Central memory CD8-positive, alpha-beta T cell (primary cell): ENCODE data around the gene WDR59.

Experiments used
- ATAC-seq: fragments of 150-1000 bp; cut with Tn5 transposase; replicated peaks from 2 replicates; pipeline ENCODE4 v1.10.0; 2022; ENCODE audit warnings: mild to moderate bottlenecking, moderate FRiP score, moderate number of reproducible peaks; ENCODE audit not compliant: poor library complexity, severe bottlenecking; ENCODE audit errors: extremely low read depth
- DNase-seq, 2 donors: peaks; one replicate each; pipeline ENCODE4 v3.0.0; 2021; ENCODE audit warnings: low spot score in 2 of 2
- H3K27ac Mint-ChIP-seq: one replicate; pipeline ENCODE4 v1.8.0; 2022; ENCODE audit warnings: low read depth, mild to moderate bottlenecking, moderate library complexity, mixed read lengths
- H3K27me3 Mint-ChIP-seq: one replicate; pipeline ENCODE4 v1.8.0; 2022; ENCODE audit warnings: mixed read lengths
- H3K36me3 Mint-ChIP-seq: one replicate; pipeline ENCODE4 v1.8.0; 2022; ENCODE audit warnings: mild to moderate bottlenecking, moderate library complexity, mixed read lengths; ENCODE audit not compliant: insufficient read depth
- H3K4me1 Mint-ChIP-seq: one replicate; pipeline ENCODE4 v1.8.0; 2022; ENCODE audit warnings: mixed read lengths
- H3K4me3 Mint-ChIP-seq: one replicate; pipeline ENCODE4 v1.8.0; 2022; ENCODE audit warnings: mild to moderate bottlenecking, moderate library complexity, mixed read lengths
- H3K9me3 Mint-ChIP-seq: one replicate; pipeline ENCODE4 v1.8.0; 2022; ENCODE audit warnings: mixed read lengths

The WDR59 gene

DNA sequence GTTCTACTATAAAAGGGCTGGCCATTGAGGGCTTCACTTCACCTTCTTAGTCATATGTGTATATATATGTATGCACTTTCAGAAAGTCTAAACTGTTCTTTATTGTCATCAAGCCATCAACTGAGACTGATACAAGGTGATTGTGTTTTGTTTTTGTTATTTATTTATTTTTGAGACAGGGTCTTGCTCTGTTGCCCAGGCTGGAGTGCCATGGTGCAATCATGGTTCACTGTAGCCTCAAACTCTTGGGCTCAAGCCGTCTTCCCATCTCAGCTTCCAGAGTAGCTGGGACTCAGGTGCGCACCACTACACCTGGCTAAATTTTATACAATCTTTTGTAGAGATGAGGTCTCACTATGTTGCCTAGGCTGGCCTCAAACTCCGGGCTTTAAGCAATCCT is 19.5 kb upstream of the WDR59 start:
- H3K4me1 Mint-ChIP-seq: peaks cover 15% of the 10 kb centered on the region
- H3K27me3 Mint-ChIP-seq: no peaks in the 10 kb centered on the region

DNA sequence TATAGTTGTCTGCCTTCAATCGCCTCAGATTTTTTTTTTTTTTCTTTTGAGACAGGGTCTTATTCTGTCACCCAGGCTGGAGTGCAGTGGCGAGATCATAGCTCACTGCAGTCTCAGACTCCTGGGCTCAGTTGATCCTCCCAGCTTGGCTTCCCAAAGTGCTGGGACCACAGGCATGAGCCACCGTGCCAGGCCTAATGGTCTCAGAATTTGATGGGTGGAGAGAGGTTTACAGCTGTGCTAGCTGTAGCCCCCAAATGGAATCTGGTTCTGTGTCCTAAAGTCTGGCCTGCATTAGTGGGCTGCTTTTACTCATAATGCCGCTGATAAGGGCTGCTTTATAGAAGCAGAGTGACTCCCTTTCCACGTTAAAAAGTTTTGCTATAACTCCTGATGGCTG is 19.0 kb upstream of the WDR59 start:
- H3K27me3 Mint-ChIP-seq: no peaks in the 10 kb centered on the region
- DNase-seq (no peak), ATAC-seq (no peak)
- peaks cover 15% of the 10 kb centered on the region for H3K4me1 Mint-ChIP-seq
- no peak overlapping the region for H3K27ac Mint-ChIP-seq
- H3K4me3 Mint-ChIP-seq: no peak overlapping the region
- no peaks in the 10 kb centered on the region for H3K9me3 Mint-ChIP-seq
- no peaks in the 10 kb centered on the region for H3K36me3 Mint-ChIP-seq

More for the DNA sequence above, 19.5 kb upstream of the WDR59 start:
- no peaks in the 10 kb centered on the region for H3K36me3 Mint-ChIP-seq
- H3K27ac Mint-ChIP-seq: no peak overlapping the region
- no peaks in the 10 kb centered on the region for H3K9me3 Mint-ChIP-seq
- ATAC-seq: no peak
- no peak overlapping the region for H3K4me3 Mint-ChIP-seq
- no peak for DNase-seq

DNA sequence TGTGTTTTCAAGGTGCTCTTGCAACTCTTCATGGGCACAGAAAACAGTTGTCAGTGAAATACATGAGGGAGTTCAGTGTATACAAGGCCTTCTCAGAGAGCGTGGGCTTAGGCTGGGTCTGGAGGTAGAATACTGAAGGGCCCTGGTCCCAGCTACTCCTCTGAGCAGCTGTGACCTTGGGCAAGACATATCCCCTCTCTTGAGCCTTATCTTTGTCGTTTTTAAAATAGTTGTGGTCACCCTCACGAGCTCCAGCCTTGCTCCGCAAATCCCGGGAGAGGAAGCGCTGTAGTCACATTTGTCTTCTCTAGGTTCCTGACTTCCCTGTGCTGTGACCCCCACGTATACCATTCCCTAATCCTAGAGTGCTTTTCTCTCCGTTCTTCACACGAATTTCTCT is 17.6 kb upstream of the WDR59 start:
- DNase-seq: no peak
- Mint-ChIP-seq H3K4me3 (no peak overlapping the region), H3K4me1 (peaks cover 19% of the 10 kb centered on the region), H3K27ac (no peak overlapping the region), H3K27me3 (no peaks in the 10 kb centered on the region), H3K36me3 (peaks cover 7% of the 10 kb centered on the region), H3K9me3 (no peaks in the 10 kb centered on the region)
- no peak for ATAC-seq

DNA sequence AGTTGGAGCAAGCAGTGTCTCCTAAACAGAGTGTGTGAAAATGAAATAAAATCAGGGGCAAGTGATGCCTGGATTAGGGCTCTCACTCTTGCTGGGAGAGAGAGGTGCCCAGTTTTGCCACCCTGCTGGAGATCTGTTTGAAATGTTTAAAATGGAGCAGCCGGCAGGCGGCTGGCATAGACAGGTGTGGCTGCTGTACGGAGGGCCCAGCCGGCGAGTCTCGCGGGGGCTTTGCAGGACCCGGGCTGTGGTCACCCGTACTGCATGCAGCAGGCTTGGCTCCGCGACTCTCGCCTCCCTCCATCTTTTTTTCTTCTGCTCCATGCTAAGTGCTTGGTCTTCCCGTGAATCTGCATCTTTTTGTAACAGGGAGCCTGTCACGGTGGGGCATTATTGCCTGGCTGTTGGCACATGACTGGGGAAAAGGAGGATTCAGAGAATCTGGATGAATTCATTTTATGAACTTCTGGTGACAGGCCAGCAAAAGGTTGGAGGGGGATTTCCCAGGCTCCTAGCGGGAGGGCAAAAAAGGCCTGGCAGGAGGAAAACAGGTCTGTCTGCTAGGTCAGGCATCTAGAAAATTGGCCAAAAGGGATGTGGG is 15.7 kb upstream of the WDR59 start:
- Mint-ChIP-seq H3K27ac (no peak overlapping the region), H3K9me3 (no peaks in the 10 kb centered on the region), H3K36me3 (peaks cover 7% of the 10 kb centered on the region), H3K4me1 (peaks cover 19% of the 10 kb centered on the region), H3K27me3 (no peaks in the 10 kb centered on the region), H3K4me3 (peak overlapping the region; percentile 79)
- ATAC-seq (no peak), DNase-seq (no peak)

DNA sequence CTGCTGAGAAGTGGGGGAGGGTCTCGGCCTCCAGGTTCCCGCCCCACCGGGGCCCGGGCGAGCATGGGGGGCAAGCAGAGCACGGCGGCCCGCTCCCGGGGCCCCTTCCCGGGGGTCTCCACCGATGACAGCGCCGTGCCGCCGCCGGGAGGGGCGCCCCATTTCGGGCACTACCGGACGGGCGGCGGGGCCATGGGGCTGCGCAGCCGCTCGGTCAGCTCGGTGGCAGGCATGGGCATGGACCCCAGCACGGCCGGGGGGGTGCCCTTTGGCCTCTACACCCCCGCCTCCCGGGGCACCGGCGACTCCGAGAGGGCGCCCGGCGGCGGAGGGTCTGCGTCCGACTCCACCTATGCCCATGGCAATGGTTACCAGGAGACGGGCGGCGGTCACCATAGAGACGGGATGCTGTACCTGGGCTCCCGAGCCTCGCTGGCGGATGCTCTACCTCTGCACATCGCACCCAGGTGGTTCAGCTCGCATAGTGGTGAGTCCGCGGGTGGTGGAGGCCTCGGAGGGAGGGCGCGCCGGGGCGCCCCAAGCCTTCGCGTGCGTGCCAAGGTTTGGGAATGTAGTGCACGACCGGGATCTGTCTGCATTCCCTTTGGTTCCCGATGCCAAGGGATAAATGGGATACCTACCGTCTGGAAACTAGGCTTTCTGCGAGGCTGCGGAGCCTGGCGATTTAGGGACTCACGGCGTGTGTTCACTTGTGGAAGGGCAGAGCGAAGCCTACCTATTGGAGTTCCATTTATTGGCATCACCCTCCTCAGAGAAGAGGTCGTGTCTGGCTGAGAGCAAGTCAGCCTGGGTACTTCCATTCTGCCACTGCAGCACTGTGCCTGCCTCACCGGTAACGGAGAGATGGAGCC is 14.9 kb upstream of the WDR59 start:
- DNase-seq (peak; percentile 42 to 46), ATAC-seq (peak; percentile 65)
- Mint-ChIP-seq H3K9me3 (no peaks in the 10 kb centered on the region), H3K4me1 (peaks cover 19% of the 10 kb centered on the region), H3K27ac (peak overlapping the region; percentile 38), H3K27me3 (no peaks in the 10 kb centered on the region), H3K4me3 (peak overlapping the region; percentile 79), H3K36me3 (peaks cover 7% of the 10 kb centered on the region)

DNA sequence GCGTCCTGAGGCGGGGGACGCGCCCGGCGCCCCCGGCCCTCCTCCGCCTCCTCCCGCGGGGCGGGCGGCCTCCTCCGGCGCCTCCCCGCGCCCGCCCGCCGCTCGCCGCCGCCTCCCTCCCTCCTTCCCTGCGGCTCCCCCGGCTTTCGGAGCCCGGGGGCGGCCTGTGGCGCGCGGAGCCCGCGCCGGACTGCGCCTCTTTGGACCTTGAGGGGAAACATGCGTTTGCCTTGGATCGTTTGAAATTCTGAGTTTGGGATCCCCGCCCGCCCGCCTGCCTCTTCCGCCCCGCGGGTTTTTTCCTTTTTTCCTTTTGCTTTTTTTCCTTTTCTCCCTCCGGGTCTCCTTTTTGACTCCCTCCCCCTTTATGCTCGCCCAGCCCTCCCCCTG is 14.3 kb upstream of the WDR59 start:
- no peak for DNase-seq
- Mint-ChIP-seq H3K36me3 (peaks cover 7% of the 10 kb centered on the region), H3K27me3 (no peaks in the 10 kb centered on the region), H3K4me1 (peaks cover 19% of the 10 kb centered on the region), H3K4me3 (peak overlapping the region; percentile 79), H3K27ac (no peak overlapping the region), H3K9me3 (no peaks in the 10 kb centered on the region)
- peak; percentile 45 for ATAC-seq

DNA sequence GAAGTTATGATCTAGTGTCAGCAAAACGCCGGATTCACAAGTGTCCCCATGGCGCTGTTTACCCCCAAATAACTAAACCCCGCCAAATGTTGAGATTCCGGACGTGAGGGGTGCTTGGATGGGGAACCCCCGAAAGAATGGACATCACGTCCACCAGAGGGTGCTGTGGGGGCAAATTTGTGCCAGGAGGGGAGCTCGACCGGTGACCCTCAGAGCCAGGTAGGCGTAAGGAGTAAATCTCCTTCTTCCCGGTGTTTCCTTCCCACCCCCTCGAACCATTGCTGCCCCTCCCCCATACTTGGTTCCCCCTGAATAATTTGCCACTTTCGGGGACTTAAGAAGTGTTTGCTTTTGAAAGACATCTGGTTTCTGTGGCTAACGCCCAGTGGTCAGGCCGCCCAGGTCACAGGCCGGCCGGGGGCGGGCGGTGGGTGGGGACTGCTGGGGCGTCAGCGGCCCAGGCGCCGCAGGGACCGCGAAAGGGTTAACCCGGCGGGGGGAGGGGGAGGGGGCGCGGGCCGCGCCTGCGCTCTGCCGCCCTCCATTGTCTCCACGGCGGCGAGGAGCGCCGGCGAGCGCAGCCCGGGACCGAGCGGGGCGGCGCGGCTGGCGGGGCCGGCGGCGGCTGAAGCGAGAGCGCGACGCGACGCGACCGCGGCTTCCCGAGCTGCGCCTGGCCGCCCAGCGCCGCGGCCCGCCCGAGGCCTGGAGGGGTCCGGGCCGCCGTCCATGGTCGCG is 13.7 kb upstream of the WDR59 start, which contains the start of gene ZNRF1:
TSS of gene ZNRF1 (plus strand) at position 544 of the 738 bp plus-strand sequence. CDS start 648 bp downstream, outside the sequence.
- H3K27ac Mint-ChIP-seq: peak within 1 kb of the TSS; percentile 46
- DNase-seq: peak; percentile 65
- peaks cover 19% of the 10 kb centered on the region for H3K4me1 Mint-ChIP-seq
- H3K4me3 Mint-ChIP-seq: peak within 1 kb of the TSS; percentile 81
- no peaks in the 10 kb centered on the region for H3K27me3 Mint-ChIP-seq
- no peaks in the 10 kb centered on the region for H3K9me3 Mint-ChIP-seq
- peaks cover 7% of the 10 kb centered on the region for H3K36me3 Mint-ChIP-seq
- ATAC-seq: peak; percentile 76

DNA sequence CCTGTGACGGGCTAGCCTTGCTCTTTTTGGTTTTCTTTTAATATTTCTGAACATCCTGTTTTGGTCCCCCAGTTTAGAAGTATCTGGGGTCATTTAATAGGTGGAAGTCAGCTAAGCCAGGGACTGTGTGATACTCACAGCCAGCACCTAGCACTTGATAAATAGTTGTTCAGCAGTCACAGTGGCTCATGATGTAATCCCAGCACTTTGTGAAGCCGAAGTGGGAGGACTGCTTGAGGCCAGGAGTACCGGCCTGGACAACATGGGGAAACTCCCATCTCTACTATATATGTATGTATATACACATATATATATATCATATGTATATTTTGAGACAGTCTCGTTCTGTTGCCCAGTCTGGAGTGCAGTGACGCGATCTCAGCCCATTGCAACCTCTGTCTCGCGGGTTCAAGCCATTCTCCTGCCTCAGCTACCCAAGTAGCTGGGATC is 12.1 kb upstream of the WDR59 start:
- H3K27me3 Mint-ChIP-seq: no peaks in the 10 kb centered on the region
- H3K4me1 Mint-ChIP-seq: peaks cover 19% of the 10 kb centered on the region
- DNase-seq: no peak
- H3K4me3 Mint-ChIP-seq: no peak overlapping the region
- peaks cover 7% of the 10 kb centered on the region for H3K36me3 Mint-ChIP-seq
- ATAC-seq: no peak
- H3K9me3 Mint-ChIP-seq: no peaks in the 10 kb centered on the region
- H3K27ac Mint-ChIP-seq: no peak overlapping the region

DNA sequence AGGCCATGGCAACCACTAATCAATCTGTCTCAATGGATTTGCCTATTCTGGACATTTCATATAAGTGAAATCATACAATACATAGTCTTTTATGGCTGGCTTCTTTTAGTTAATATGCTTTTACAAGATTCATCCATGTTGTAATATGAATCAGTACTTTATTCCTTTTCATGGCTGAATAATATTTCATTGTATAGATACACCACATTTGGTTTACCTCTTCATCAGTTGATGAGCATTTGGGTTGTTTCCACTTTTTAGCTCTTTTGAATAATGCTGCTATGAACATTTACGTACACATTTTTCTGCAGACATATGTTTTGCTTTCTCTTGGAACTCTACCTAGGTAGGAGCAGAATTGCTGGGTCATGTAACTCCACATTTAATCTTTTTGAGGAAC is 11.1 kb upstream of the WDR59 start:
- peaks cover 7% of the 10 kb centered on the region for H3K36me3 Mint-ChIP-seq
- no peak overlapping the region for H3K4me3 Mint-ChIP-seq
- ATAC-seq (no peak), DNase-seq (no peak)
- peaks cover 16% of the 10 kb centered on the region for H3K4me1 Mint-ChIP-seq
- no peaks in the 10 kb centered on the region for H3K9me3 Mint-ChIP-seq
- no peaks in the 10 kb centered on the region for H3K27me3 Mint-ChIP-seq
- no peak overlapping the region for H3K27ac Mint-ChIP-seq

DNA sequence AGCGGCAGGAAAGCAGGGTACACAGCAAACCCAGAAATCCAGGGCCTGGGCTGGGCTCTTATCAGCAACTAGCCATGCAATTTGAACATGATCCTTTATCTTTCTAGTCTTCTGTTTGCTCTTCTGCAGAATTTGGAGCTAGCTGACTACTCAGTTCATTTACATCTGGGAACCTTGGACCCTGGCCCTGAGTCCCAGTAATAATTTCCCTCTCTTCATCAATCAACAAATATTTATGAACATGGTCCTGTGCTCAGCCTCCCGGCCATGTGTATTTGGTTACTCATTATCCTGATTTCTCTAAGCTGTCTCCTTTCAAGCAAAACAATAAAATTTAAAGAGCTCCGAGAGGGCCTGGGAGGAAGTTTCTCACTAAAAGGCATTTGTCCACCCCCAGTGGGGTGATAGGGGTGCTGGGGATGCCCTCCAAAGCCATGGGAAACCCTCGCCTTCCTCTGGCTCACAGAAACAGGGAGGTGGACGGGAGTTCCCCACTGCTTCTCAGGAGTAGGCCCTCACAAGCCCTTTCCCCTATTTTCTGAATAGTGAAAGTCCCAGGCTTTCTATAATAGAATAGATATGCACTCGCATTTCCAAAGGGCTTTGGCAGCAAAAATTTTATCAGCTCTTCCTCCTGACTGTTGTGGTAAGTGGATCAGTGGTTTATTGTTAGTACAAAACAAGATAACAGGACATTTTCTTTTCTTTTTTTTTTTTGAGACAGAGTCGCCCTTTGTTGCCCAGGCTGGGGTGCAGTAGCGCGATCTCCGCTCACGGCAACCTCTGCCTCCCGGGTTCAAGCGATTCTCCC is 6.9 kb upstream of the WDR59 start:
- DNase-seq (no peak), ATAC-seq (no peak)
- no peaks in the 10 kb centered on the region for H3K9me3 Mint-ChIP-seq
- no peaks in the 10 kb centered on the region for H3K36me3 Mint-ChIP-seq
- H3K4me1 Mint-ChIP-seq: no peaks in the 10 kb centered on the region
- no peaks in the 10 kb centered on the region for H3K27me3 Mint-ChIP-seq
- H3K27ac Mint-ChIP-seq: no peak overlapping the region
- no peak overlapping the region for H3K4me3 Mint-ChIP-seq

DNA sequence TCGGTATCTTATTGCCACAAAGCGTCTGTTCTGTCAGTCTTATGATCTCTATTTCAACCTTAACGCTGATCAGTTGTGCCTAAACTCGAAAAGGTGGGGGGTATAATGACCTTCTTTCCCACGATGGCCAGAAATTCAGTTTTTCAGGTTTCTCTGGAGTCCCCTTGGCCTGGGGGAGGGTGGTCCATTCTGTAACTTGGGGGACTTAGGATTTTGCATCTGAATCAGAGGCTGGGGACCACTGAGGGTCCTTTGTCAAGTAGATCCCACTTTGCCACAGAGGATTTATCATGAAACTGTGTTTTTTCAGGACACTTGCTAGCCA is 6.3 kb upstream of the WDR59 start:
- Mint-ChIP-seq H3K9me3 (no peaks in the 10 kb centered on the region), H3K4me3 (no peak overlapping the region), H3K27me3 (no peaks in the 10 kb centered on the region), H3K4me1 (no peaks in the 10 kb centered on the region), H3K36me3 (no peaks in the 10 kb centered on the region), H3K27ac (no peak overlapping the region)
- ATAC-seq (no peak), DNase-seq (no peak)

DNA sequence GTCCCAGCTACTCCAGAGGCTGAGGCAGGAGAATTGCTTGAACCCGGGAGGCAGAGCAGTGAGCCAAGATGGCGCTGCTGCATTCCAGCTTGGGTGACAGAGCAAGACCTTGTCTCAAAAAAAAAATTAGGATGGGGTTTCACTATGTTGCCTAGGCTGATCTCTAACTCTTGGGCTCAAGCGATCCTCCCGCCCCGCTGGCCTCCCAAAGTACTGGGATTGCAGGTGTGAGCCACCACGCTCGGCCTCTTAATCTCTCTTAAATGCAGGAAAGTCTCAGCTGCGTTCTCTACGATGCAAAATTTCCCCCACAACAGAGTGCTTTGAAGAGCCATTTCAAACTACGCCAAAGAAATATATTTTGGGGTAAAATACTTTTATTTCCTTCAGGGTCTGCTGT is 5.9 kb upstream of the WDR59 start:
- no peaks in the 10 kb centered on the region for H3K4me1 Mint-ChIP-seq

More for the DNA sequence above, 5.9 kb upstream of the WDR59 start:
- Mint-ChIP-seq H3K27me3 (no peaks in the 10 kb centered on the region), H3K9me3 (no peaks in the 10 kb centered on the region), H3K4me3 (no peak overlapping the region), H3K27ac (no peak overlapping the region), H3K36me3 (no peaks in the 10 kb centered on the region)
- no peak for DNase-seq
- no peak for ATAC-seq
